HFFc6 (cell line): ENCODE results near the gene GABRG2. TPM values are rescaled to one million over a fixed set of nuclear protein-coding genes. Genes with fewer than 3 reads are reported as not detected.

ENCODE experiments used
- DNase-seq: peaks from one replicate; pipeline ENCODE4 v3.0.0-alpha.2; 2018
- H3K27ac Mint-ChIP-seq: 2 replicates; pipeline ENCODE4 v1.8.0; 2020; ENCODE audit warnings: mild to moderate bottlenecking, mixed read lengths
- H3K27me3 Mint-ChIP-seq: 2 replicates; pipeline ENCODE4 v1.8.0; 2021; ENCODE audit warnings: mild to moderate bottlenecking, moderate library complexity, mixed read lengths; ENCODE audit not compliant: insufficient read depth
- H3K36me3 Mint-ChIP-seq: 2 replicates; pipeline ENCODE4 v1.8.0; 2021; ENCODE audit warnings: low read depth, mixed read lengths
- H3K4me1 Mint-ChIP-seq: 2 replicates; pipeline ENCODE4 v1.8.0; 2020; ENCODE audit warnings: low read depth, mixed read lengths
- H3K4me3 Mint-ChIP-seq: 2 replicates; pipeline ENCODE4 v1.8.0; 2020; ENCODE audit warnings: mild to moderate bottlenecking, moderate library complexity, mixed read lengths
- H3K9me3 Mint-ChIP-seq: 2 replicates; pipeline ENCODE4 v1.8.0; 2020; ENCODE audit warnings: mild to moderate bottlenecking, mixed read lengths
- CTCF ChIP-seq: fragments of 200-600 bp; sonication (generic); IDR thresholded peaks from 2 replicates; pipeline ENCODE4 v1.5.0; 2021; ENCODE audit warnings: antibody characterized with exemption, mild to moderate bottlenecking
- total RNA-seq, 6 experiments: library from RNA; stranded (reverse); fragmentation: NEBNext Ultra II Directional; extraction: Animal tissue kit (Norgen Biotek cat#: 25700); gene quantifications; 2 replicates in 1 of 6; 3 replicates in 5 of 6; pipeline ENCODE4 v1.2.3, GENCODE V29; 2021

The GABRG2 gene
- total RNA-seq, 6 experiments from 2014 or later = not detected

- no peak for DNase-seq
- no peaks in the 10 kb centered on the region for H3K27me3 Mint-ChIP-seq
- no peaks in the 10 kb centered on the region for H3K4me1 Mint-ChIP-seq
- peaks cover 78% of the 10 kb centered on the region for H3K9me3 Mint-ChIP-seq
- no peak overlapping the region for H3K4me3 Mint-ChIP-seq
- H3K27ac Mint-ChIP-seq = no peak overlapping the region
- no peak for TF ChIP-seq CTCF
- 0 out of 2 replicates have a peak, but pooled peaks cover 5% of the 10 kb centered on the region for H3K36me3 Mint-ChIP-seq
Measured at GRCh38 chr5:162189719-162190118, 122.1 kb downstream of the GABRG2 start.

GRCh38 chr5:162193012-162193411 lies 125.4 kb downstream of the GABRG2 start:
- no peak for TF ChIP-seq CTCF
- H3K4me1 Mint-ChIP-seq = no peaks in the 10 kb centered on the region
- no peak overlapping the region for H3K4me3 Mint-ChIP-seq
- DNase-seq = no peak
- H3K27ac Mint-ChIP-seq = no peak overlapping the region
- peaks cover 52% of the 10 kb centered on the region for H3K9me3 Mint-ChIP-seq
- H3K27me3 Mint-ChIP-seq = no peaks in the 10 kb centered on the region
- H3K36me3 Mint-ChIP-seq = 0 out of 2 replicates have a peak, but pooled peaks cover 5% of the 10 kb centered on the region

GRCh38 chr5:162196351-162196750 lies 128.8 kb downstream of the GABRG2 start:
- no peak for TF ChIP-seq CTCF
- Mint-ChIP-seq H3K9me3 (peaks cover 30% of the 10 kb centered on the region), H3K36me3 (0 out of 2 replicates have a peak, but pooled peaks cover 5% of the 10 kb centered on the region)

GRCh38 chr5:162202285-162202880 lies 134.8 kb downstream of the GABRG2 start:
- DNase-seq = no peak
- TF ChIP-seq CTCF = no peak
- peaks cover 29% of the 10 kb centered on the region for H3K9me3 Mint-ChIP-seq
- no peak overlapping the region for H3K4me3 Mint-ChIP-seq
- H3K4me1 Mint-ChIP-seq = no peaks in the 10 kb centered on the region
- no peaks in the 10 kb centered on the region for H3K27me3 Mint-ChIP-seq
- H3K27ac Mint-ChIP-seq = no peak overlapping the region
- H3K36me3 Mint-ChIP-seq = no peaks in the 10 kb centered on the region

More at GRCh38 chr5:162196351-162196750, 128.8 kb downstream of the GABRG2 start:
- H3K27ac Mint-ChIP-seq = no peak overlapping the region
- H3K27me3 Mint-ChIP-seq = no peaks in the 10 kb centered on the region
- DNase-seq = no peak
- no peak overlapping the region for H3K4me3 Mint-ChIP-seq
- H3K4me1 Mint-ChIP-seq = no peaks in the 10 kb centered on the region

Other genes starting within 250 kb of the GABRG2 start
- gene GABRA1, start 219.7 kb upstream of the GABRG2 start, total RNA-seq = not detected